K562 (cell line): ENCODE measurements around the gene SYVN1. TPM values are rescaled to one million over a fixed set of nuclear protein-coding genes. Genes with fewer than 3 reads are reported as not detected.

Experiments
- ATAC-seq: fragments of 200-7000 bp; cut with Tn5 transposase; 3 replicates; pipeline ENCODE4 v1.9.1; 2020; ENCODE audit warnings: moderate library complexity
- BruUV-seq: library from RNA; stranded (reverse); fragments of 400-500 nt; replicated peaks from 2 replicates; lab custom pipeline; 2021; lab: Mats Ljungman, UMichigan
- CTCF ChIA-PET: fragments of 300-600 bp; formaldehyde crosslinking; extraction: SDS; loops from one replicate; lab custom pipeline; 2021; ENCODE audit warnings: low intra/inter-chr PET ratio; lab: Yijun Ruan, JAX
- POLR2A ChIA-PET: fragments of 300-600, 350-650 bp; sonication (Branson Sonifier 250); formaldehyde crosslinking; extraction: SDS; loops from one replicate; lab custom pipeline; 2021; ENCODE audit warnings: antibody characterized with exemption, inconsistent platforms; lab: Yijun Ruan, JAX
- DNase-seq, 4 experiments: peaks; one replicate each; pipeline versions ENCODE4 v3.0.0 to v3.0.0-alpha.2; 2011 to 2018; ENCODE audit warnings: low spot score in 3 of 4, mixed read lengths in 3 of 4; ENCODE audit errors: extremely low read depth in 1 of 4
- FAIRE-seq: peaks from 2 replicates; lab custom pipeline; 2011; peaks lifted over from hg19 to GRCh38; lab: Jason Lieb, UNC
- H2AFZ ChIP-seq: 2 replicates; pipeline ENCODE4 v1.6.0; 2011; ENCODE audit warnings: low read depth, low read length, control low read depth, inconsistent platforms
- H3K27ac ChIP-seq: fragments of 200-600 bp; 3 replicates; pipeline ENCODE4 v1.8.0; 2011; ENCODE audit warnings: low read depth, mild to moderate bottlenecking, control low read depth, inconsistent platforms, low read length, moderate library complexity, mixed read lengths; ENCODE audit errors: extremely low read depth
- H3K27me3 ChIP-seq, 2 experiments: fragments of 300-600 bp in 1 of 2; 2 replicates in 1 of 2; 3 replicates in 1 of 2; pipeline versions ENCODE4 v1.6.0 to v1.8.0; 2011; ENCODE audit warnings: inconsistent platforms in 2 of 2, low read length in 2 of 2, mild to moderate bottlenecking in 1 of 2, mixed read lengths in 1 of 2, moderate library complexity in 1 of 2; ENCODE audit not compliant: control insufficient read depth in 2 of 2, insufficient read depth in 2 of 2
- H3K36me3 ChIP-seq: fragments of 300-600 bp; 3 replicates; pipeline ENCODE4 v1.8.0; 2011; ENCODE audit warnings: mild to moderate bottlenecking, low read length, inconsistent platforms; ENCODE audit not compliant: control insufficient read depth, insufficient read depth
- H3K4me1 ChIP-seq, 2 experiments: fragments of 200-600 bp in 1 of 2; replicated peaks in 1 of 2; 2 replicates in 1 of 2; 3 replicates in 1 of 2; pipeline versions ENCODE4 v1.5.1 to v1.8.0; 2011; ENCODE audit warnings: inconsistent platforms in 2 of 2, low read length in 2 of 2, mild to moderate bottlenecking in 1 of 2, mixed read lengths in 1 of 2, moderate library complexity in 1 of 2; ENCODE audit not compliant: control insufficient read depth in 2 of 2, insufficient read depth in 2 of 2
- H3K4me2 ChIP-seq: 2 replicates; pipeline ENCODE4 v1.6.1; 2011; ENCODE audit warnings: low read length, control low read depth, inconsistent platforms, mixed read lengths; ENCODE audit not compliant: insufficient read depth
- H3K4me3 ChIP-seq: fragments of 200-600 bp; sonication (generic), shearing (Covaris generic); 2 replicates; pipeline ENCODE4 v1.5.1; 2016; ENCODE audit warnings: control low read depth, inconsistent platforms
- H3K79me2 ChIP-seq: fragments of 200-600 bp; 3 replicates; pipeline ENCODE4 v1.8.0; 2011; ENCODE audit warnings: low read length, inconsistent platforms; ENCODE audit not compliant: control insufficient read depth, insufficient read depth
- H3K9ac ChIP-seq, 2 experiments: 2 replicates each; pipeline versions ENCODE4 v1.6.0 to v1.6.1; 2011; ENCODE audit warnings: low read depth in 2 of 2, low read length in 2 of 2, control low read depth in 1 of 2, inconsistent platforms in 1 of 2, mild to moderate bottlenecking in 1 of 2, mixed read lengths in 1 of 2; ENCODE audit not compliant: insufficient read depth in 1 of 2
- H3K9me1 ChIP-seq: one replicate; pipeline ENCODE4 v1.6.0; 2011; ENCODE audit warnings: inconsistent platforms, mild to moderate bottlenecking, low read length, moderate library complexity; ENCODE audit not compliant: control insufficient read depth, insufficient read depth
- H3K9me3 ChIP-seq: replicated peaks from 2 replicates; pipeline ENCODE4 v1.5.1; 2011; ENCODE audit warnings: low read depth, low read length, inconsistent platforms; ENCODE audit not compliant: control insufficient read depth, insufficient read depth
- H4K20me1 ChIP-seq: replicated peaks from 2 replicates; pipeline ENCODE4 v1.6.1; 2011; ENCODE audit warnings: low read length, inconsistent platforms, mixed read lengths; ENCODE audit not compliant: control insufficient read depth, insufficient read depth
- ASH1L ChIP-seq: fragments of 450-650 bp; IDR thresholded peaks from 2 replicates; pipeline ENCODE4 v1.6.1; 2018; ENCODE audit warnings: borderline replicate concordance, mild to moderate bottlenecking, low read depth; ENCODE audit not compliant: partially characterized antibody
- BCOR ChIP-seq: fragments of 450-650 bp; IDR thresholded peaks from 2 replicates; pipeline ENCODE4 v1.6.1; 2016
- COPS2 ChIP-seq: fragments of 450-650 bp; conservative IDR thresholded peaks from 2 replicates; pipeline ENCODE4 v1.6.1; 2016; ENCODE audit warnings: mild to moderate bottlenecking, moderate library complexity
- DIDO1 ChIP-seq: fragments of 450-650 bp; IDR thresholded peaks from 2 replicates; pipeline ENCODE4 v1.6.1; 2016; ENCODE audit warnings: low read depth, missing biosample characterization, missing genetic modification characterization
- E4F1 ChIP-seq: fragments of 250-450 bp; sonication (Bioruptor Pico); IDR thresholded peaks from 2 replicates; pipeline ENCODE4 v1.5.0; 2021; ENCODE audit warnings: mild to moderate bottlenecking, borderline replicate concordance
- HDAC6 ChIP-seq: IDR thresholded peaks from 2 replicates; pipeline ENCODE4 v1.6.1; 2012; ENCODE audit warnings: low read depth, mild to moderate bottlenecking, control low read depth, inconsistent platforms, low read length, moderate library complexity
- IRF9 ChIP-seq: fragments of 450-650 bp; IDR thresholded peaks from 2 replicates; pipeline ENCODE4 v1.6.1; 2016; ENCODE audit warnings: missing biosample characterization, missing genetic modification characterization
- MYBL2 ChIP-seq, 2 experiments: fragments of 450-650 bp in 1 of 2; sonication (generic) in 1 of 2; formaldehyde crosslinking in 1 of 2; IDR thresholded peaks; 2 replicates each; pipeline versions ENCODE4 v1.6.1 to v1.8.1; 2017 to 2022; ENCODE audit warnings: borderline replicate concordance in 1 of 2, inconsistent platforms in 1 of 2, low read depth in 1 of 2, mild to moderate bottlenecking in 1 of 2, missing genetic modification reagents in 1 of 2, moderate library complexity in 1 of 2
- POLR3A ChIP-seq: IDR thresholded peaks from 2 replicates; pipeline ENCODE4 v1.6.1; 2011; ENCODE audit warnings: borderline replicate concordance, mild to moderate bottlenecking, moderate library complexity; ENCODE audit not compliant: insufficient read length, insufficient read depth; ENCODE audit errors: extremely low read depth
- STAT5B ChIP-seq: fragments of 250-450 bp; sonication (Bioruptor Pico); IDR thresholded peaks from 2 replicates; pipeline ENCODE4 v1.8.0; 2021; ENCODE audit warnings: mild to moderate bottlenecking, inconsistent platforms
- ZFP30 ChIP-seq: fragments of 250-450 bp; sonication (Bioruptor Pico); IDR thresholded peaks from 2 replicates; pipeline ENCODE4 v1.8.0; 2022; ENCODE audit warnings: moderate library complexity, mild to moderate bottlenecking, inconsistent platforms, borderline replicate concordance
- ZNF395 ChIP-seq: fragments of 200-800 bp; sonication (Bioruptor generic); IDR thresholded peaks from 2 replicates; pipeline ENCODE4 v1.6.1; 2017; ENCODE audit warnings: missing genetic modification characterization, missing compliant biosample characterization
- WGBS: fragments of 100-300 bp; shearing (Covaris generic); methylation state at CpG from one replicate; pipeline ENCODE4 v1.1.6; 2016; ENCODE audit warnings: low coverage, mixed read lengths; ENCODE audit not compliant: insufficient coverage; ENCODE audit errors: missing lambda C conversion rate; 5-methylcytosine and 5-hydroxymethylcytosine counted together
- in situ Hi-C: fragments of 300-500 bp; cut with MboI; formaldehyde crosslinking; loops from 4 replicates; pipeline ENCODE4 v1.15.0; 2018; ENCODE audit warnings: inconsistent platforms, mixed read lengths
- intact Hi-C: fragments of 100-400 bp; cut with micrococcal nuclease; formaldehyde crosslinking; loops from 2 replicates; pipeline ENCODE4 v1.14.2; 2022
- polyA plus RNA-seq, 8 experiments: library from polyadenylated mRNA; depleted of rRNA in 4 of 8; stranded (reverse) in 5 of 8; unstranded in 3 of 8; fragments of >200 nt; fragmentation: Nextera tagmentation in 2 of 8; fragmentation: Illumina TruSeq in 1 of 8; extraction: Ambion mirVana in 2 of 8; extraction: Trizol in 1 of 8; gene quantifications; 2 replicates each; pipeline versions ENCODE4 v1.2.1 to v1.2.3, GENCODE V29; 2011 to 2014; ENCODE audit warnings: inconsistent platforms in 1 of 8, missing spikeins in 1 of 8
- total RNA-seq, 7 experiments: library from RNA; depleted of rRNA in 6 of 7; stranded (reverse); fragments of >200 nt in 6 of 7; fragmentation: Illumina TruSeq in 2 of 7; extraction: Trizol in 2 of 7; gene quantifications; 2 replicates each; pipeline versions ENCODE4 v1.2.1 to v1.2.3, GENCODE V29; 2011 to 2021; ENCODE audit warnings: low replicate concordance in 1 of 7

SYVN1 gene
- total and polyA plus RNA-seq, 9 of the 15 experiments (the other 6 are each of a cell fraction or from before 2014, with no cell fraction given) = 0.41 to 47.4 (median 9.9) TPM

GRCh38 chr11:65087216-65087615, 47.1 kb downstream of the SYVN1 start:
- Histone ChIP-seq H3K9ac (no peak overlapping the region), H3K9me3 (no peaks in the 10 kb centered on the region), H3K27me3 (no peaks in the 10 kb centered on the region; a peak in 1 of 5 replicates), H3K36me3 (peaks cover 56% of the 10 kb centered on the region), H3K4me1 (peaks cover 13 to 15% of the 10 kb centered on the region in 2 experiments), H3K27ac (no peak overlapping the region), H4K20me1 (no peaks in the 10 kb centered on the region; the same call in 1 of the 2 replicates), H2AFZ (no peak overlapping the region), H3K79me2 (peaks cover 32% of the 10 kb centered on the region), H3K9me1 (no peaks in the 10 kb centered on the region), H3K4me3 (no peak overlapping the region), H3K4me2 (no peak overlapping the region)
- POLR2A ChIA-PET = interaction anchor here (0.5 to 2.0 kb wide), 4 partner anchors 10 to 54 kb away, joined by 3 to 4 read pairs (median 3); partner anchors contain the start of gene ZNHIT2
- intact Hi-C loops (no loop called here), in situ Hi-C loops (no loop called here)
- ATAC-seq (no peak), FAIRE-seq (no peak), DNase-seq (no peak)
- CTCF ChIA-PET = no interaction called here
- no TSS peak for BruUV-seq
- no peak for TF ChIP-seq ZNF395 (CRISPR knock-in tag)
- no peak for TF ChIP-seq ASH1L
- no peak for TF ChIP-seq BCOR
- no peak for TF ChIP-seq MYBL2 (IDR thresholded peaks at IDR 0.05; ENCODE audit: low read depth)
- TF ChIP-seq MYBL2 (CRISPR knock-in tag; IDR thresholded peaks at IDR 0.05; ENCODE audit: borderline replicate concordance) = no peak
- TF ChIP-seq DIDO1 (tag) = no peak
- no peak for TF ChIP-seq E4F1
- no peak for TF ChIP-seq POLR3A
- TF ChIP-seq HDAC6 = no peak
- no peak for TF ChIP-seq COPS2
- TF ChIP-seq STAT5B (CRISPR knock-in tag) = no peak
- no peak for TF ChIP-seq IRF9 (tag)
- TF ChIP-seq ZFP30 (CRISPR knock-in tag) = no peak
- 85% methylated on average over 7 of the region's 11 CpGs for WGBS
